Prostate gland (tissue), 2 donors: Measurements from ENCODE around the gene ARID3C. TPM values are rescaled to one million over a fixed set of nuclear protein-coding genes. Genes with fewer than 3 reads are reported as not detected.
A peak's percentile ranks its signal among the peaks of the same experiment; 100 is the strongest.

Experiments
- DNase-seq: peaks from one replicate; pipeline ENCODE4 v3.0.0-alpha.2; 2019; ENCODE audit warnings: low spot score
- H3K27ac ChIP-seq, 2 donors: fragments of 200-600 bp; sonication (generic); 2 replicates each; pipeline ENCODE4 v1.5.1; 2017 to 2019
- H3K27me3 ChIP-seq: fragments of 200-600 bp; sonication (generic); replicated peaks from 2 replicates; pipeline ENCODE4 v1.5.1; 2019; ENCODE audit not compliant: insufficient read depth
- H3K36me3 ChIP-seq, 2 donors: fragments of 200-600 bp; sonication (generic); 1 replicate in 1 of 2; 2 replicates in 1 of 2; pipeline versions ENCODE4 v1.5.1 to v1.8.1; 2017 to 2019
- H3K4me1 ChIP-seq: fragments of 200-600 bp; sonication (generic); replicated peaks from 2 replicates; pipeline ENCODE4 v1.5.1; 2019
- H3K4me3 ChIP-seq, 2 donors: fragments of 200-600 bp; sonication (generic); 2 replicates each; pipeline ENCODE4 v1.5.1; 2017 to 2019
- H3K9me3 ChIP-seq: fragments of 200-600 bp; sonication (generic); 2 replicates; pipeline ENCODE4 v1.5.1; 2017
- CTCF ChIP-seq, 4 experiments: fragments of 200-600 bp in 2 of 4; fragments of 450-650 bp in 2 of 4; sonication (generic) in 2 of 4; IDR thresholded peaks; 1 replicate in 3 of 4; 2 replicates in 1 of 4; pipeline ENCODE4 v1.5.1; 2016 to 2019; ENCODE audit warnings: antibody characterized with exemption in 4 of 4, mild to moderate bottlenecking in 2 of 4, moderate library complexity in 2 of 4
- POLR2A ChIP-seq: fragments of 450-650 bp; IDR thresholded peaks from one replicate; pipeline ENCODE4 v1.6.1; 2016; ENCODE audit warnings: antibody characterized with exemption, mild to moderate bottlenecking
- POLR2AphosphoS5 ChIP-seq: sonication (generic); formaldehyde crosslinking; IDR thresholded peaks from one replicate; pipeline ENCODE4 v1.6.1; 2017; ENCODE audit warnings: antibody characterized with exemption
- WGBS: methylation state at CpG from one replicate; pipeline ENCODE4 v1.1.5; 2018; 5-methylcytosine and 5-hydroxymethylcytosine counted together
- intact Hi-C: fragments of 100-400 bp; cut with DNase I; formaldehyde crosslinking; loops from one replicate; pipeline ENCODE4 v1.14.2; 2022
- total RNA-seq, 2 donors: library from RNA; depleted of rRNA; stranded (reverse); fragments of >200 nt; gene quantifications; one replicate each; pipeline ENCODE4 v1.1.0, GENCODE V29; 2016

Gene ARID3C
- total RNA-seq, 2 donors from 2014 or later = 1.1 TPM; not detected in 1

- Histone ChIP-seq H3K4me1 (peaks cover 17% of the 10 kb centered on the region), H3K27me3 (no peaks in the 10 kb centered on the region)
- DNase-seq = peak; percentile 84
Measured at GRCh38 chr9:34591248-34591916, 37.5 kb downstream of the ARID3C start.

GRCh38 chr9:34590381-34591247 lies 38.3 kb downstream of the ARID3C start:
- Histone ChIP-seq H3K4me1 (peaks cover 17% of the 10 kb centered on the region), H3K27ac (peak overlapping the region in 1 of 2 donors; percentile 20), H3K9me3 (no peaks in the 10 kb centered on the region), H3K4me3 (peak overlapping the region; percentile 46 to 62), H3K27me3 (no peaks in the 10 kb centered on the region), H3K36me3 (no peaks in the 10 kb centered on the region)
- no peak for TF ChIP-seq POLR2AphosphoS5
- TF ChIP-seq CTCF (IDR thresholded peaks at IDR 0.05) = no peak
- TF ChIP-seq POLR2A = no peak
- DNase-seq = no peak
- 43% methylated on average over 40 of the region's 40 CpGs for WGBS
- intact Hi-C loops = loop anchor here (1.0 to 2.0 kb wide), 2 partner anchors 42 to 188 kb away; no protein-coding TSS in a partner anchor

More at GRCh38 chr9:34591248-34591916, 37.5 kb downstream of the ARID3C start:
- WGBS = 15% methylated on average over 60 of the region's 60 CpGs
- Histone ChIP-seq H3K4me3 (no peak overlapping the region), H3K27ac (no peak overlapping the region), H3K9me3 (no peaks in the 10 kb centered on the region), H3K36me3 (no peaks in the 10 kb centered on the region)
- intact Hi-C loops = loop anchor here (1.0 to 2.0 kb wide), 2 partner anchors 43 to 189 kb away; no protein-coding TSS in a partner anchor
- peak; percentile 89 to 96 (median 94) for TF ChIP-seq CTCF (IDR thresholded peaks at IDR 0.05)
- TF ChIP-seq POLR2A = no peak
- TF ChIP-seq POLR2AphosphoS5 = peak; percentile 42

- peak within 1 kb of the TSS; percentile 46 to 62 for H3K4me3 ChIP-seq
- under 1% methylated on average over 83 of the region's 104 CpGs for WGBS
- H3K27me3 ChIP-seq = no peaks in the 10 kb centered on the region
- H3K27ac ChIP-seq = peak within 1 kb of the TSS in 1 of 2 donors; percentile 20
- TF ChIP-seq POLR2AphosphoS5 (no peak), CTCF (IDR thresholded peaks at IDR 0.05) (no peak), POLR2A (no peak)
- H3K9me3 ChIP-seq = no peaks in the 10 kb centered on the region
- peaks cover 17% of the 10 kb centered on the region for H3K4me1 ChIP-seq
- peak; percentile 48 for DNase-seq
- H3K36me3 ChIP-seq = no peaks in the 10 kb centered on the region
- intact Hi-C loops = loop anchor here (2.0 kb wide), 1 partner anchor 187 kb away; no protein-coding TSS in a partner anchor
Measured at GRCh38 chr9:34589636-34590380, 39.1 kb downstream of the ARID3C start, which contains the start of gene CNTFR. Gene CNTFR, minus strand, starts transcription at chr9:34589724. Its CDS starts 20,743 bp downstream, at chr9:34568981.

- no peaks in the 10 kb centered on the region for H3K36me3 ChIP-seq
- WGBS = 3% methylated on average over 57 of the region's 86 CpGs
- H3K4me3 ChIP-seq = peak overlapping the region; percentile 46 to 62
- TF ChIP-seq POLR2AphosphoS5 (no peak), POLR2A (no peak)
- no peaks in the 10 kb centered on the region for H3K9me3 ChIP-seq
- H3K27me3 ChIP-seq = no peaks in the 10 kb centered on the region
- no peak overlapping the region for H3K27ac ChIP-seq
- intact Hi-C loops = no loop called here
- H3K4me1 ChIP-seq = peaks cover 17% of the 10 kb centered on the region
- no peak for DNase-seq
Measured at GRCh38 chr9:34588671-34589635, 39.9 kb downstream of the ARID3C start.
